ENCODE data around the gene VEZF1. TPM values are rescaled to one million over a fixed set of nuclear protein-coding genes. Genes with fewer than 3 reads are reported as not detected.

The VEZF1 gene
- total RNA-seq, 2 experiments from 2014 or later = 54.0 to 57.8 TPM

- no peak for ATAC-seq (ENCODE audit: low read depth)
- Mint-ChIP-seq H3K4me3 (peak overlapping the region; percentile 98), H3K27ac (peak overlapping the region; percentile 99), H3K9me3 (no peaks in the 10 kb centered on the region), H3K27me3 (no peaks in the 10 kb centered on the region), H3K4me1 (peaks cover 47% of the 10 kb centered on the region), H3K36me3 (peaks cover 34% of the 10 kb centered on the region)
- POLR2A ChIA-PET = interaction anchor here (2.0 to 4.6 kb wide), 3 partner anchors 8 to 155 kb away, joined by 6 to 49 read pairs (median 44); partner anchors contain the start of gene MRPS23
- DNase-seq = no peak
Observed at GRCh38 chr17:58005031-58005727, 17.1 kb upstream of the VEZF1 start.

GRCh38 chr17:58004060-58004459, 16.0 kb upstream of the VEZF1 start:
- Mint-ChIP-seq H3K27ac (no peak overlapping the region), H3K4me1 (peaks cover 55% of the 10 kb centered on the region), H3K27me3 (no peaks in the 10 kb centered on the region), H3K4me3 (peak overlapping the region; percentile 69), H3K9me3 (no peaks in the 10 kb centered on the region), H3K36me3 (peaks cover 36% of the 10 kb centered on the region)
- DNase-seq (no peak), ATAC-seq (ENCODE audit: low read depth) (no peak)
- POLR2A ChIA-PET = no interaction called here

GRCh38 chr17:58002973-58003372, 14.9 kb upstream of the VEZF1 start:
- H3K4me3 Mint-ChIP-seq = peak overlapping the region; percentile 5
- H3K27me3 Mint-ChIP-seq = no peaks in the 10 kb centered on the region
- DNase-seq (no peak), ATAC-seq (ENCODE audit: low read depth) (no peak)
- H3K9me3 Mint-ChIP-seq = no peaks in the 10 kb centered on the region
- POLR2A ChIA-PET = interaction anchor here (1.8 kb wide), 1 partner anchor 13 kb away, joined by 4 read pairs; no protein-coding TSS in a partner anchor
- peaks cover 40% of the 10 kb centered on the region for H3K36me3 Mint-ChIP-seq
- peak overlapping the region; percentile 59 for H3K27ac Mint-ChIP-seq
- peaks cover 52% of the 10 kb centered on the region for H3K4me1 Mint-ChIP-seq

- no peak for ATAC-seq (ENCODE audit: low read depth)
- peak overlapping the region; percentile 59 for H3K27ac Mint-ChIP-seq
- H3K36me3 Mint-ChIP-seq = peaks cover 41% of the 10 kb centered on the region
- no peaks in the 10 kb centered on the region for H3K9me3 Mint-ChIP-seq
- peaks cover 50% of the 10 kb centered on the region for H3K4me1 Mint-ChIP-seq
- H3K4me3 Mint-ChIP-seq = peak overlapping the region; percentile 5
- POLR2A ChIA-PET = interaction anchor here (1.8 kb wide), 1 partner anchor 12 kb away, joined by 4 read pairs; no protein-coding TSS in a partner anchor
- H3K27me3 Mint-ChIP-seq = no peaks in the 10 kb centered on the region
- no peak for DNase-seq
Observed at GRCh38 chr17:58002154-58002948, 14.3 kb upstream of the VEZF1 start.

- H3K36me3 Mint-ChIP-seq = peaks cover 38% of the 10 kb centered on the region
- DNase-seq (no peak), ATAC-seq (ENCODE audit: low read depth) (no peak)
- no peaks in the 10 kb centered on the region for H3K27me3 Mint-ChIP-seq
- no peak overlapping the region for H3K27ac Mint-ChIP-seq
- H3K4me1 Mint-ChIP-seq = peaks cover 52% of the 10 kb centered on the region
- H3K4me3 Mint-ChIP-seq = no peak overlapping the region
- POLR2A ChIA-PET = interaction anchor here (1.8 kb wide), 1 partner anchor 12 kb away, joined by 4 read pairs; no protein-coding TSS in a partner anchor
- H3K9me3 Mint-ChIP-seq = no peaks in the 10 kb centered on the region
Observed at GRCh38 chr17:58001461-58002124, 13.5 kb upstream of the VEZF1 start.

GRCh38 chr17:57999496-58000017, 11.5 kb upstream of the VEZF1 start:
- Mint-ChIP-seq H3K9me3 (no peaks in the 10 kb centered on the region), H3K4me1 (peaks cover 47% of the 10 kb centered on the region), H3K27ac (no peak overlapping the region), H3K4me3 (no peak overlapping the region), H3K27me3 (no peaks in the 10 kb centered on the region), H3K36me3 (peaks cover 20% of the 10 kb centered on the region)
- POLR2A ChIA-PET = interaction anchor here (0.6 to 5.8 kb wide), 7 partner anchors 7 to 155 kb away, joined by 4 to 49 read pairs (median 6); partner anchors contain the start of genes DYNLL2, SRSF1 and VEZF1
- peak; percentile 77 for ATAC-seq (ENCODE audit: low read depth)
- no peak for DNase-seq

- DNase-seq (no peak), ATAC-seq (ENCODE audit: low read depth) (no peak)
- Mint-ChIP-seq H3K4me3 (no peak overlapping the region), H3K27ac (no peak overlapping the region), H3K27me3 (no peaks in the 10 kb centered on the region), H3K9me3 (no peaks in the 10 kb centered on the region), H3K4me1 (peaks cover 49% of the 10 kb centered on the region), H3K36me3 (peaks cover 19% of the 10 kb centered on the region)
- POLR2A ChIA-PET = interaction anchor here (0.7 to 5.8 kb wide), 7 partner anchors 8 to 138 kb away, joined by 4 to 49 read pairs (median 7); partner anchors contain the start of genes DYNLL2, SRSF1 and VEZF1
Observed at GRCh38 chr17:57999010-57999495, 11.0 kb upstream of the VEZF1 start.

GRCh38 chr17:57997085-57997809, 9.2 kb upstream of the VEZF1 start:
- no peak overlapping the region for H3K27ac Mint-ChIP-seq
- POLR2A ChIA-PET = interaction anchor here (0.6 to 5.8 kb wide), 9 partner anchors 9 to 1622 kb away, joined by 3 to 49 read pairs (median 3); partner anchors contain the start of genes MRPS23 and SRSF1
- DNase-seq (no peak), ATAC-seq (ENCODE audit: low read depth) (no peak)
- H3K4me3 Mint-ChIP-seq = no peak overlapping the region
- H3K36me3 Mint-ChIP-seq = peaks cover 12% of the 10 kb centered on the region
- no peaks in the 10 kb centered on the region for H3K27me3 Mint-ChIP-seq
- peaks cover 40% of the 10 kb centered on the region for H3K4me1 Mint-ChIP-seq
- no peaks in the 10 kb centered on the region for H3K9me3 Mint-ChIP-seq

GRCh38 chr17:57995076-57995956, 7.3 kb upstream of the VEZF1 start:
- H3K4me1 Mint-ChIP-seq = peaks cover 34% of the 10 kb centered on the region

GRCh38 chr17:57994436-57994835, 6.4 kb upstream of the VEZF1 start:
- peaks cover 12% of the 10 kb centered on the region for H3K36me3 Mint-ChIP-seq
- no peak for DNase-seq
- no peak overlapping the region for H3K27ac Mint-ChIP-seq
- no peak for ATAC-seq (ENCODE audit: low read depth)
- no peaks in the 10 kb centered on the region for H3K27me3 Mint-ChIP-seq
- H3K9me3 Mint-ChIP-seq = no peaks in the 10 kb centered on the region
- H3K4me3 Mint-ChIP-seq = no peak overlapping the region
- POLR2A ChIA-PET = interaction anchor here (1.0 to 5.8 kb wide), 4 partner anchors 12 to 146 kb away, joined by 3 to 49 read pairs (median 9); partner anchors contain the start of gene SRSF1
- H3K4me1 Mint-ChIP-seq = peaks cover 34% of the 10 kb centered on the region

More at GRCh38 chr17:57995076-57995956, 7.3 kb upstream of the VEZF1 start:
- Mint-ChIP-seq H3K27ac (peak overlapping the region; percentile 5), H3K4me3 (no peak overlapping the region), H3K27me3 (no peaks in the 10 kb centered on the region), H3K9me3 (no peaks in the 10 kb centered on the region), H3K36me3 (peaks cover 12% of the 10 kb centered on the region)
- ATAC-seq (ENCODE audit: low read depth) = peak; percentile 81
- POLR2A ChIA-PET = interaction anchor here (1.0 to 5.8 kb wide), 4 partner anchors 9 to 147 kb away, joined by 3 to 49 read pairs (median 8); partner anchors contain the start of gene SRSF1
- DNase-seq = no peak
